GM18517 (cell line): ENCODE measurements around the gene SLC7A11.
A peak's percentile ranks its signal among the peaks of the same experiment; 100 is the strongest.
"Not testable (repeated sequence)": the region's sequence is repeated elsewhere in the genome, so short reads cannot be mapped to it uniquely, and the experiment has no call there.

Experiments
- ATAC-seq: cut with Tn5 transposase; IDR thresholded peaks from one replicate; pipeline ENCODE4 v1.9.1; 2021; ENCODE audit warnings: mild to moderate bottlenecking, moderate library complexity; ENCODE audit not compliant: unreplicated experiment

Gene SLC7A11

GRCh38 chr4:138216272-138216867 is 25.8 kb downstream of the SLC7A11 start:
- ATAC-seq = no peak

- not testable (repeated sequence) for ATAC-seq
Measured at GRCh38 chr4:138210576-138210975, 31.6 kb downstream of the SLC7A11 start.

- no peak for ATAC-seq
Measured at GRCh38 chr4:138209094-138209493, 33.1 kb downstream of the SLC7A11 start.

- no peak for ATAC-seq
Measured at GRCh38 chr4:138205531-138206233, 36.5 kb downstream of the SLC7A11 start.

- no peak for ATAC-seq
Measured at GRCh38 chr4:138204507-138204906, 37.6 kb downstream of the SLC7A11 start.

GRCh38 chr4:138202686-138203085 is 39.5 kb downstream of the SLC7A11 start:
- no peak for ATAC-seq

- ATAC-seq = peak; percentile 61
Measured at GRCh38 chr4:138200236-138200590, 41.9 kb downstream of the SLC7A11 start.

GRCh38 chr4:138199568-138200235 is 42.4 kb downstream of the SLC7A11 start:
- peak; percentile 76 for ATAC-seq

- ATAC-seq = no peak
Measured at GRCh38 chr4:138196153-138196552, 46.0 kb downstream of the SLC7A11 start.

GRCh38 chr4:138193963-138194362 is 48.2 kb downstream of the SLC7A11 start:
- no peak for ATAC-seq

GRCh38 chr4:138192113-138192512 is 50.0 kb downstream of the SLC7A11 start:
- ATAC-seq = no peak

GRCh38 chr4:138190452-138190858 is 51.7 kb downstream of the SLC7A11 start:
- ATAC-seq = peak; percentile 100

- no peak for ATAC-seq
Measured at GRCh38 chr4:138189206-138189605, 52.9 kb downstream of the SLC7A11 start.

- no peak for ATAC-seq
Measured at GRCh38 chr4:138188406-138189084, 53.6 kb downstream of the SLC7A11 start.

GRCh38 chr4:138185859-138186645 is 56.1 kb downstream of the SLC7A11 start:
- no peak for ATAC-seq

GRCh38 chr4:138184886-138185285 is 57.3 kb downstream of the SLC7A11 start:
- ATAC-seq = no peak

GRCh38 chr4:138182838-138183426 is 59.2 kb downstream of the SLC7A11 start:
- ATAC-seq = peak; percentile 60

GRCh38 chr4:138181287-138181686 is 60.9 kb downstream of the SLC7A11 start:
- ATAC-seq = no peak

- ATAC-seq = no peak
Measured at GRCh38 chr4:138178566-138178965, 63.6 kb downstream of the SLC7A11 start.

- ATAC-seq = no peak
Measured at GRCh38 chr4:138177278-138177968, 64.7 kb downstream of the SLC7A11 start.
